ENCODE results near the gene TBX3.

DNA sequence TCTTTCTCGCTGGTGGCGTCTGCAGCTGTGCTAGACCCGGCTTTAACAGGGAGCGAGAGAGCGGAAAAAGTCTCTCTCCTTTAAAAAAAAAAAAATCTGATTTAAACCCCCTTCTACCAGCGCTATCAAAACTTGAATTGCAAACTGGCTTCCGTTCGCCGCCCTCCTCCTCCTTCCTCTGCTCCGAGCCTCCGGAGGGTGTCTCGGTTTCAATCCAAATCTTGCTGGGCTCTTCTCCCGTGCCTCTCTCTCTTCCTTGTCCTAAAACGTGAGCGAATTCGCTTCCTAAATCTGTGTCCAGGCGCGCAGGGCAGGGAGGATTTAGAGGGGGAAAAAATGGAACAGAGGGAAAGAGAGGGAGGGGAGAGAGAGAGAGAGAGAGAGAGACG is 272 bp downstream of the TBX3 start:
- no peak for TF ChIP-seq EZH2 (IDR thresholded peaks at IDR 0.05; ENCODE audit: borderline replicate concordance, control insufficient read depth, low read depth, low read length)
- no peak for TF ChIP-seq CTCF (IDR thresholded peaks at IDR 0.05 in 2 of 3, conservative IDR thresholded peaks at IDR 0.05 in 1 of 3; ENCODE audit: control insufficient read depth in 2 of 3, extremely low read depth in 1 of 3, insufficient read depth in 1 of 3, low read depth in 3 of 3, low read length in 3 of 3)
- no peak for TF ChIP-seq MYC (IDR thresholded peaks at IDR 0.05; ENCODE audit: insufficient read depth, insufficient read length, insufficient replicate concordance, low read length, severe bottlenecking)
- TF ChIP-seq, protein P1, sequence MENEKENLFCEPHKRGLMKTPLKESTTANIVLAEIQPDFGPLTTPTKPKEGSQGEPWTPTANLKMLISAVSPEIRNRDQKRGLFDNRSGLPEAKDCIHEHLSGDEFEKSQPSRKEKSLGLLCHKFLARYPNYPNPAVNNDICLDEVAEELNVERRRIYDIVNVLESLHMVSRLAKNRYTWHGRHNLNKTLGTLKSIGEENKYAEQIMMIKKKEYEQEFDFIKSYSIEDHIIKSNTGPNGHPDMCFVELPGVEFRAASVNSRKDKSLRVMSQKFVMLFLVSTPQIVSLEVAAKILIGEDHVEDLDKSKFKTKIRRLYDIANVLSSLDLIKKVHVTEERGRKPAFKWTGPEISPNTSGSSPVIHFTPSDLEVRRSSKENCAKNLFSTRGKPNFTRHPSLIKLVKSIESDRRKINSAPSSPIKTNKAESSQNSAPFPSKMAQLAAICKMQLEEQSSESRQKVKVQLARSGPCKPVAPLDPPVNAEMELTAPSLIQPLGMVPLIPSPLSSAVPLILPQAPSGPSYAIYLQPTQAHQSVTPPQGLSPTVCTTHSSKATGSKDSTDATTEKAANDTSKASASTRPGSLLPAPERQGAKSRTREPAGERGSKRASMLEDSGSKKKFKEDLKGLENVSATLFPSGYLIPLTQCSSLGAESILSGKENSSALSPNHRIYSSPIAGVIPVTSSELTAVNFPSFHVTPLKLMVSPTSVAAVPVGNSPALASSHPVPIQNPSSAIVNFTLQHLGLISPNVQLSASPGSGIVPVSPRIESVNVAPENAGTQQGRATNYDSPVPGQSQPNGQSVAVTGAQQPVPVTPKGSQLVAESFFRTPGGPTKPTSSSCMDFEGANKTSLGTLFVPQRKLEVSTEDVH (IDR thresholded peaks at IDR 0.05; ENCODE audit: low read depth, partially characterized antibody) = no peak
- no peak for TF ChIP-seq RAD21 (IDR thresholded peaks at IDR 0.05; ENCODE audit: insufficient read depth, low read depth, low read length)
- no peak for TF ChIP-seq HDGF (IDR thresholded peaks at IDR 0.05)
